HL-60 (cell line): Measurements from ENCODE around the gene TRA2B.

ENCODE experiments used
- DNase-seq, 2 experiments: peaks; one replicate each; pipeline ENCODE4 v3.0.0-alpha.2; 2010 to 2020; ENCODE audit warnings: low read depth in 1 of 2, low spot score in 1 of 2
- H3K27ac ChIP-seq: fragments of 250-450 bp; sonication (Bioruptor Pico); replicated peaks from 2 replicates; pipeline ENCODE4 v1.5.1; 2020; ENCODE audit warnings: mild to moderate bottlenecking, moderate library complexity
- H3K27me3 ChIP-seq: fragments of 250-450 bp; sonication (Bioruptor Pico); 2 replicates; pipeline ENCODE4 v1.5.1; 2021; ENCODE audit warnings: mild to moderate bottlenecking, moderate library complexity; ENCODE audit not compliant: insufficient read depth, poor library complexity, severe bottlenecking
- H3K4me3 ChIP-seq: replicated peaks from 2 replicates; pipeline ENCODE4 v1.5.1; 2011; ENCODE audit warnings: mild to moderate bottlenecking, control low read depth, low read length; ENCODE audit not compliant: insufficient read depth
- CTCF ChIP-seq: IDR thresholded peaks from one replicate; pipeline ENCODE4 v1.5.1; 2011; ENCODE audit warnings: low read length, control low read depth, inconsistent platforms; ENCODE audit not compliant: insufficient read depth
- GABPA ChIP-seq: IDR thresholded peaks from 2 replicates; pipeline ENCODE4 v1.6.1; 2012; ENCODE audit warnings: low read depth
- POLR2AphosphoS5 ChIP-seq: IDR thresholded peaks from 2 replicates; pipeline ENCODE4 v1.6.1; 2012; ENCODE audit warnings: low read depth
- REST ChIP-seq: IDR thresholded peaks from 2 replicates; pipeline ENCODE4 v1.6.1; 2012; ENCODE audit warnings: low read depth; ENCODE audit not compliant: insufficient replicate concordance
- SPI1 ChIP-seq: IDR thresholded peaks from 2 replicates; pipeline ENCODE4 v1.6.1; 2012; ENCODE audit warnings: low read depth, mild to moderate bottlenecking, borderline replicate concordance

Gene TRA2B

GRCh38 chr3:185942907-185943759 is 5.3 kb upstream of the TRA2B start:
- H3K27ac ChIP-seq = peak overlapping the region; percentile 40
- TF ChIP-seq CTCF (peak; percentile 96), POLR2AphosphoS5 (no peak)
- H3K4me3 ChIP-seq = no peak overlapping the region
- no peaks in the 10 kb centered on the region for H3K27me3 ChIP-seq
- peak; percentile 82 to 93 for DNase-seq

- Histone ChIP-seq H3K4me3 (no peak overlapping the region), H3K27ac (no peak overlapping the region; the same call in 1 of the 2 replicates), H3K27me3 (no peaks in the 10 kb centered on the region)
- no peak for DNase-seq
- TF ChIP-seq POLR2AphosphoS5 (no peak), SPI1 (no peak), REST (no peak), CTCF (no peak), GABPA (no peak)
Measured at GRCh38 chr3:185942396-185942795, 4.6 kb upstream of the TRA2B start.

- no peak for DNase-seq
- TF ChIP-seq CTCF (no peak), GABPA (no peak), POLR2AphosphoS5 (no peak), SPI1 (no peak)
- no peaks in the 10 kb centered on the region for H3K27me3 ChIP-seq
- H3K27ac ChIP-seq = no peak overlapping the region
- H3K4me3 ChIP-seq = no peak overlapping the region
Measured at GRCh38 chr3:185940951-185941350, 3.1 kb upstream of the TRA2B start.

- no peak overlapping the region for H3K27ac ChIP-seq
- DNase-seq = no peak
- H3K4me3 ChIP-seq = no peak overlapping the region
- TF ChIP-seq SPI1 (peak; percentile 64), REST (no peak)
- no peaks in the 10 kb centered on the region for H3K27me3 ChIP-seq
Measured at GRCh38 chr3:185939721-185940120, 1.9 kb upstream of the TRA2B start.
